GM23248 (cell line): ENCODE results near the gene KRTCAP3. TPM values are rescaled to one million over a fixed set of nuclear protein-coding genes. Genes with fewer than 3 reads are reported as not detected.

Experiments
- DNase-seq: peaks from one replicate; pipeline ENCODE4 v3.0.0-alpha.2; 2015
- H2AFZ ChIP-seq: fragments of 200-600 bp; sonication (generic); 2 replicates; pipeline ENCODE4 v1.6.1; 2016; ENCODE audit warnings: antibody characterized with exemption
- H3F3A ChIP-seq: fragments of 200-600 bp; sonication (generic); 2 replicates; pipeline ENCODE4 v1.6.1; 2016; ENCODE audit warnings: mild to moderate bottlenecking, antibody characterized with exemption, mixed run types; ENCODE audit not compliant: insufficient read depth
- H3K27ac ChIP-seq: fragments of 200-600 bp; sonication (generic); 2 replicates; pipeline ENCODE4 v1.5.1; 2016; ENCODE audit warnings: mild to moderate bottlenecking
- H3K27me3 ChIP-seq: fragments of 200-600 bp; sonication (generic); replicated peaks from 2 replicates; pipeline ENCODE4 v1.6.1; 2016; ENCODE audit warnings: mild to moderate bottlenecking; ENCODE audit not compliant: insufficient read depth
- H3K36me3 ChIP-seq: fragments of 200-600 bp; sonication (generic); 2 replicates; pipeline ENCODE4 v1.6.1; 2016; ENCODE audit warnings: low read depth, mild to moderate bottlenecking
- H3K4me1 ChIP-seq: fragments of 200-600 bp; sonication (generic); 2 replicates; pipeline ENCODE4 v1.6.1; 2016; ENCODE audit warnings: mild to moderate bottlenecking; ENCODE audit not compliant: insufficient read depth
- H3K4me2 ChIP-seq: fragments of 200-600 bp; sonication (generic); one replicate; pipeline ENCODE4 v1.6.1; 2016; ENCODE audit warnings: mild to moderate bottlenecking; ENCODE audit not compliant: unreplicated experiment
- H3K4me3 ChIP-seq: fragments of 200-600 bp; sonication (generic); 2 replicates; pipeline ENCODE4 v1.5.1; 2016; ENCODE audit warnings: mild to moderate bottlenecking
- H3K79me2 ChIP-seq: fragments of 200-600 bp; sonication (generic); 2 replicates; pipeline ENCODE4 v1.6.1; 2016; ENCODE audit warnings: mild to moderate bottlenecking; ENCODE audit not compliant: insufficient read depth
- H3K9ac ChIP-seq: fragments of 200-600 bp; sonication (generic); 2 replicates; pipeline ENCODE4 v1.6.1; 2016; ENCODE audit warnings: mild to moderate bottlenecking
- H3K9me2 ChIP-seq: fragments of 200-600 bp; sonication (generic); 2 replicates; pipeline ENCODE4 v1.6.1; 2016; ENCODE audit warnings: mixed run types, mild to moderate bottlenecking, moderate library complexity; ENCODE audit not compliant: insufficient read depth
- H3K9me3 ChIP-seq: fragments of 200-600 bp; sonication (generic); one replicate; pipeline ENCODE4 v1.6.1; 2017; ENCODE audit warnings: low read depth
- H4K20me1 ChIP-seq: fragments of 200-600 bp; sonication (generic); 2 replicates; pipeline ENCODE4 v1.6.0; 2016; ENCODE audit not compliant: insufficient read depth
- EZH2 ChIP-seq: fragments of 200-600 bp; sonication (generic); IDR thresholded peaks from 2 replicates; pipeline ENCODE4 v1.6.1; 2018; ENCODE audit warnings: antibody characterized with exemption, mild to moderate bottlenecking; ENCODE audit not compliant: insufficient read depth, poor library complexity, severe bottlenecking
- EZH2phosphoT487 ChIP-seq: fragments of 200-600 bp; sonication (generic); IDR thresholded peaks from 2 replicates; pipeline ENCODE4 v1.6.1; 2018; ENCODE audit warnings: antibody characterized with exemption, moderate library complexity, mild to moderate bottlenecking, low read depth; ENCODE audit not compliant: insufficient read depth
- WGBS, 2 experiments: methylation state at CpG; one replicate each; pipeline ENCODE4 v1.1.6; 2015 to 2017; ENCODE audit warnings: low lambda C conversion rate in 2 of 2, low coverage in 1 of 2; ENCODE audit errors: missing lambda C conversion rate in 2 of 2; 5-methylcytosine and 5-hydroxymethylcytosine counted together
- in situ Hi-C: fragments of 300-500 bp; cut with MboI; formaldehyde crosslinking; loops from 2 replicates; pipeline ENCODE4 v1.15.0; 2020
- polyA plus RNA-seq: library from polyadenylated mRNA; unstranded; fragments of >200 nt; fragmentation: Nextera tagmentation; extraction: Ambion mirVana; gene quantifications from 2 replicates; pipeline ENCODE4 v1.2.1, GENCODE V29; 2016
- small RNA-seq: library from RNA; depleted of rRNA; stranded (forward); fragments of <200 nt; gene quantifications from one replicate; pipeline ENCODE3, GENCODE V24; 2014; ENCODE audit warnings: low read depth, low replicate concordance
- total RNA-seq: library from RNA; depleted of rRNA; stranded (reverse); fragments of >200 nt; shearing (Covaris generic); gene quantifications from 2 replicates; pipeline ENCODE4 v1.2.3, GENCODE V29; 2014; rRNA removed

The KRTCAP3 gene
- total and polyA plus RNA-seq, 2 experiments from 2014 or later: 0.56 TPM; not detected in 1

GRCh38 chr2:27493948-27494283 lies 51.7 kb downstream of the KRTCAP3 start:
- peaks cover 5% of the 10 kb centered on the region; the same call in 1 of the 2 replicates for H3F3A ChIP-seq
- no peaks in the 10 kb centered on the region for H4K20me1 ChIP-seq
- no peaks in the 10 kb centered on the region for H3K36me3 ChIP-seq
- no peaks in the 10 kb centered on the region for H3K27me3 ChIP-seq
- no peaks in the 10 kb centered on the region for H3K9me3 ChIP-seq
- in situ Hi-C loops: no loop called here
- H3K4me2 ChIP-seq: no peak overlapping the region
- no peaks in the 10 kb centered on the region for H3K9me2 ChIP-seq
- no peak for DNase-seq
- H3K4me1 ChIP-seq: peaks cover 16% of the 10 kb centered on the region
- peak overlapping the region; percentile 75; the same call in 1 of the 2 replicates for H3K9ac ChIP-seq
- TF ChIP-seq EZH2: no peak
- TF ChIP-seq EZH2phosphoT487: no peak
- H3K79me2 ChIP-seq: peaks cover 5% of the 10 kb centered on the region
- peak overlapping the region; percentile 91; the same call in 1 of the 2 replicates for H2AFZ ChIP-seq
- H3K27ac ChIP-seq: no peak overlapping the region
- WGBS, 2 experiments: 82 to 84% methylated on average over 13 of the region's 13 CpGs
- H3K4me3 ChIP-seq: peak overlapping the region; percentile 75

Small RNA genes within 50 kb of the gene (small RNA-seq; reads per million reads assigned to genes)
- not detected for gene RNU6-986P

Other genes starting within 250 kb of the KRTCAP3 start
- gene ATRAID, start 230.3 kb upstream of the KRTCAP3 start, total RNA-seq: 170 and 214 TPM in 2 replicates
- 304 and 311 TPM in 2 replicates for gene ATRAID, start 230.3 kb upstream of the KRTCAP3 start, polyA plus RNA-seq
- gene SLC5A6, start 230.1 kb upstream of the KRTCAP3 start, total RNA-seq: 13.5 and 19.9 TPM in 2 replicates
- 9.4 and 10.4 TPM in 2 replicates for gene SLC5A6, start 230.1 kb upstream of the KRTCAP3 start, polyA plus RNA-seq
- 23.9 and 27.7 TPM in 2 replicates for gene CAD, start 225.0 kb upstream of the KRTCAP3 start, total RNA-seq
- gene CAD, start 225.0 kb upstream of the KRTCAP3 start, polyA plus RNA-seq: 17.1 and 19.2 TPM in 2 replicates
- not detected in 2 replicates for gene SLC30A3, start 179.3 kb upstream of the KRTCAP3 start, total RNA-seq
- not detected in 2 replicates for gene SLC30A3, start 179.3 kb upstream of the KRTCAP3 start, polyA plus RNA-seq
- gene DNAJC5G, start 166.9 kb upstream of the KRTCAP3 start, total RNA-seq: not detected in 2 replicates
- gene DNAJC5G, start 166.9 kb upstream of the KRTCAP3 start, polyA plus RNA-seq: not detected in 2 replicates
- gene TRIM54, start 160.0 kb upstream of the KRTCAP3 start, total RNA-seq: not detected in 2 replicates
- gene TRIM54, start 160.0 kb upstream of the KRTCAP3 start, polyA plus RNA-seq: not detected in 2 replicates
- gene UCN, start 133.9 kb upstream of the KRTCAP3 start, total RNA-seq: not detected in 2 replicates
- 1.3 and 1.6 TPM in 2 replicates for gene UCN, start 133.9 kb upstream of the KRTCAP3 start, polyA plus RNA-seq
- gene MPV17, start 119.3 kb upstream of the KRTCAP3 start, total RNA-seq: 91.0 and 94.0 TPM in 2 replicates
- 128 and 138 TPM in 2 replicates for gene MPV17, start 119.3 kb upstream of the KRTCAP3 start, polyA plus RNA-seq
- gene GTF3C2, start 85.6 kb upstream of the KRTCAP3 start, total RNA-seq: 22.6 and 43.1 TPM in 2 replicates
- gene GTF3C2, start 85.6 kb upstream of the KRTCAP3 start, polyA plus RNA-seq: 23.8 and 26.4 TPM in 2 replicates
- 26.6 and 29.2 TPM in 2 replicates for gene EIF2B4, start 72.0 kb upstream of the KRTCAP3 start, total RNA-seq
- gene EIF2B4, start 72.0 kb upstream of the KRTCAP3 start, polyA plus RNA-seq: 50.1 and 55.2 TPM in 2 replicates
- 163 and 193 TPM in 2 replicates for gene SNX17, start 71.8 kb upstream of the KRTCAP3 start, total RNA-seq
- gene SNX17, start 71.8 kb upstream of the KRTCAP3 start, polyA plus RNA-seq: 173 and 183 TPM in 2 replicates
- gene ZNF513, start 61.6 kb upstream of the KRTCAP3 start, total RNA-seq: 6.7 and 9.5 TPM in 2 replicates
- gene ZNF513, start 61.6 kb upstream of the KRTCAP3 start, polyA plus RNA-seq: 6.0 and 6.6 TPM in 2 replicates
- 75.1 and 81.5 TPM in 2 replicates for gene PPM1G, start 32.8 kb upstream of the KRTCAP3 start, total RNA-seq
- gene PPM1G, start 32.8 kb upstream of the KRTCAP3 start, polyA plus RNA-seq: 72.4 and 72.7 TPM in 2 replicates
- gene NRBP1, start 13.8 kb upstream of the KRTCAP3 start, total RNA-seq: 145 and 165 TPM in 2 replicates
- gene NRBP1, start 13.8 kb upstream of the KRTCAP3 start, polyA plus RNA-seq: 201 and 219 TPM in 2 replicates
- 9.9 and 19.9 TPM in 2 replicates for gene IFT172, start 47.4 kb downstream of the KRTCAP3 start, total RNA-seq
- 8.1 and 8.6 TPM in 2 replicates for gene IFT172, start 47.4 kb downstream of the KRTCAP3 start, polyA plus RNA-seq
- 24.2 and 31.2 TPM in 2 replicates for gene FNDC4, start 52.8 kb downstream of the KRTCAP3 start, total RNA-seq
- gene FNDC4, start 52.8 kb downstream of the KRTCAP3 start, polyA plus RNA-seq: 18.2 and 20.2 TPM in 2 replicates
- gene GCKR, start 54.5 kb downstream of the KRTCAP3 start, total RNA-seq: 0.11 TPM in 1 of 2 replicates, not detected in the other
- gene GCKR, start 54.5 kb downstream of the KRTCAP3 start, polyA plus RNA-seq: 0.59 and 0.71 TPM in 2 replicates
- 13.3 and 16.1 TPM in 2 replicates for gene ZNF512, start 140.7 kb downstream of the KRTCAP3 start, total RNA-seq
- gene ZNF512, start 140.7 kb downstream of the KRTCAP3 start, polyA plus RNA-seq: 13.7 and 16.7 TPM in 2 replicates
- gene CCDC121, start 186.6 kb downstream of the KRTCAP3 start, total RNA-seq: 1.6 and 3.4 TPM in 2 replicates
- gene CCDC121, start 186.6 kb downstream of the KRTCAP3 start, polyA plus RNA-seq: 0.50 and 0.87 TPM in 2 replicates
- gene GPN1, start 186.7 kb downstream of the KRTCAP3 start, total RNA-seq: 24.7 and 25.1 TPM in 2 replicates
- gene GPN1, start 186.7 kb downstream of the KRTCAP3 start, polyA plus RNA-seq: 41.4 and 42.4 TPM in 2 replicates
- gene SUPT7L, start 221.2 kb downstream of the KRTCAP3 start, total RNA-seq: 24.6 and 25.3 TPM in 2 replicates
- 22.0 and 23.3 TPM in 2 replicates for gene SUPT7L, start 221.2 kb downstream of the KRTCAP3 start, polyA plus RNA-seq
- 21.0 and 23.9 TPM in 2 replicates for gene SLC4A1AP, start 221.5 kb downstream of the KRTCAP3 start, total RNA-seq
- 22.4 and 24.4 TPM in 2 replicates for gene SLC4A1AP, start 221.5 kb downstream of the KRTCAP3 start, polyA plus RNA-seq